Effector CD8-positive, alpha-beta T cell (primary cell): Measurements from ENCODE around the gene ROCK2.

ENCODE experiments used
- DNase-seq: peaks from one replicate; lab custom pipeline; 2025; lab: John Stamatoyannopoulos, UW

Gene ROCK2

DNA sequence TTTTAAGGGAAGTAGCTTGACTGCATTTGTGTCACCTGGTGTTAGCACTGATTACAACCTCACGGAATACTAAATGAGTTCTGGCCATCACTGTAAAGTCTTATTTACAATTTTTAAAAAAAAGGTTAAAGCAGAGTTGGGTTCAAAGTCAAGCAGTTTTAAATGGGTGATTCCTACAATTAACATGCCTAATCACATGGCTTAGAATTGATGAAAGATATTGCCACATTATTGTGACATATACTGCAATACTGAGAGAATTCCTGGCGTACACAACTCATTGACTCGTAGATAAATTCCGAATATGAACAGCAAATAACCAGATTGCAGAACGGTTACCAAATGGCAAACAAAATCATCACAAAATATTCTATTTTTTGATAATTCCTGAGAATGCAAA lies 34.2 kb downstream of the ROCK2 start:
- no peak for DNase-seq

- no peak for DNase-seq
Observed at GRCh38 chr2:11309706-11310105, 34.7 kb downstream of the ROCK2 start.

- no peak for DNase-seq
Observed at GRCh38 chr2:11307764-11308415, 36.5 kb downstream of the ROCK2 start.

- no peak for DNase-seq
Observed at GRCh38 chr2:11305958-11306357, 38.5 kb downstream of the ROCK2 start.

DNA sequence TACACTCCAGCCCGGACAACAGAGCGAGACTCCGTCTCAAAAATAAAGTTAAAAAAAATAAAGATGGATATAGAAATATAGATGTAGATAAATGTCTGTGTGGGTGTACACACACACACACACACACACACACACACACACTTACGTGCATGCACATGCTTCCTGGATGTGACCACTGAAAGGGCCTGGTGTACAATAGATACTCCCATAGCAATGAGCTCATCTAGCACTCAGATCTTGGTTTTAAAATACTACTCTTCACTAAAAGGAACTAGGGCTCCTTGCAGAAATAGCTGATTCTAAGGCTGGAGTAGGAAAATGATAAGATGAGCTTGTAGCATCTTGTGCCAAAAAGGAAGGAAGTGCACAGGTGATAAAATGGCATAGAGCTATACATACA lies 39.1 kb downstream of the ROCK2 start:
- DNase-seq, result no peak

DNA sequence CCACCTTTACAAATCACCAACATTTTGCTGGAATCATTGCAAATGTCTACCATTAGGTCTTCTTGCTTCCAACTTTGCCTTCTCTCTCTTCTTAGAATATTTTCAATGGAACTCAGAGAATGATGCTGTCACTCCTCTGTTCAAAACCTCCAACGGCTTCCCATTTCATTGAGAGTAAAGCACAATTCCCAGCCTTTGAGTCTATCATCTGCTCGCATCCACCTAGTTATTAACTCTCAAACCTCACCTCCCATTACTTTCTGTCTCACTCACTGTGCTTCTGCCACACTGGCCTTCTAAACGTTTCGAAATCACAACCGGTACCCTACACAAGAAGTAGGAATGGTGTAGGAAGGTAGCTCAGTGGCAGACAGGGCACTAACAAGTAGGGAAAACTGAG lies 40.0 kb downstream of the ROCK2 start:
- no peak for DNase-seq

GRCh38 chr2:11303290-11304013 lies 41.0 kb downstream of the ROCK2 start:
- no peak for DNase-seq

GRCh38 chr2:11299439-11299838 lies 45.0 kb downstream of the ROCK2 start:
- no peak for DNase-seq

- no peak for DNase-seq
Observed at GRCh38 chr2:11298592-11298991, 45.8 kb downstream of the ROCK2 start.

DNA sequence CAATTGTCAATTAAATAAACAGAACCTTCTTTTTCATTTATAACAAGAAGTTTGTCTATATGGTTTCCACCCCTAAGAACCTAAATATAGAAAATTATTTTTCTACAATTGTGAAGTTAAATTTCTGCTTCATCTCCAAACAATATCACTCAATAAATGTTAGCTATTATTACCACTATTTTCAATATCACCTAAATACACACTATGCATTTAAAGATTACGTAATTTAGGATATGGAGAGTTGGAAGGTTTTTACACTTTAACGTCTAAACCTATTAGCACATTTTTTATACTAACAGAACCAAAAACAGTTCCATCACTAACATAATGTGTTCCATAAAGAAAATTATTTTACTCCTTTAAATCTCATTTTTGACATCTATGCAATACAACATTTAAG lies 48.0 kb downstream of the ROCK2 start:
- DNase-seq, result no peak

- DNase-seq, result no peak
Observed at GRCh38 chr2:11292464-11293255, 51.8 kb downstream of the ROCK2 start.

- DNase-seq, result no peak
Observed at GRCh38 chr2:11290713-11291112, 53.7 kb downstream of the ROCK2 start.

DNA sequence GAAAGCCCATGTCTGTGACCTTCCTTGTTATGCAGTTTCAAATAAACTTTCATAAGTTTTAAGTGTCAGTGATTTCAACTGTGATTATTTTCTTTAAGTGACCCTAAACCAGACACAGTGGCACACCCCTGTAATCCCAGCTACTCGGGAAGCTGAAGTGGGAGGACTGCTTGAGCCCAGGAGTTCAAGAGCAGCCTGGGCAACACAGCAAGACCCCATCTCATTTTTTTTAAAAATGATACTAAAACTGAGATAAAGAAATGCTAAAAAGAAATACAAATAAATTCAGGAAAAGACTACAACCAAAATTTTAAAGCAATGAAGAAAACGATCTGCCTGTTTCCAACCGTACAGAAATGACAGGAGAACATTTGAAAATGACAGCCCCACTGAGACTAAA lies 54.2 kb downstream of the ROCK2 start:
- DNase-seq, result no peak

DNA sequence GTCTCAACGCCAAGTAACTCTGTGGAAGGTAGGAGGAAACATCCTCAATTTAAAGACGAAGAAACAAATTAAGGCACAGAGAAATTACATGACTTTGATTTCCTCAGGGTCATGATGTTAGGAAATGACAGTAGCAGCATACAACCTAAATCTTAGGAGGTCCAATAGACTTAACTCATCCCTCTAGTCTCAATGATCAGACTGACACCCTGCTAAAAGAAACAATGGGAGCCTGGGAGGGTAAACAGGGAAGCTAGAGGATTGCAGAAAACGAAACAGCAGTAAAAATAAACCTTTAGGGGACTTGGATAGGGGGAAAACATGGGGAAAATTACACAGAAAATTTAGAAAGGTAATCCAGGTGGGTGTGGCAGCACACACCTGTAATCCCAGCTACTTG lies 56.0 kb downstream of the ROCK2 start:
- no peak for DNase-seq

GRCh38 chr2:11286749-11287148 lies 57.7 kb downstream of the ROCK2 start:
- DNase-seq, result no peak

GRCh38 chr2:11286323-11286722 lies 58.1 kb downstream of the ROCK2 start:
- no peak for DNase-seq

GRCh38 chr2:11285499-11285898 lies 58.9 kb downstream of the ROCK2 start:
- DNase-seq, result no peak

DNA sequence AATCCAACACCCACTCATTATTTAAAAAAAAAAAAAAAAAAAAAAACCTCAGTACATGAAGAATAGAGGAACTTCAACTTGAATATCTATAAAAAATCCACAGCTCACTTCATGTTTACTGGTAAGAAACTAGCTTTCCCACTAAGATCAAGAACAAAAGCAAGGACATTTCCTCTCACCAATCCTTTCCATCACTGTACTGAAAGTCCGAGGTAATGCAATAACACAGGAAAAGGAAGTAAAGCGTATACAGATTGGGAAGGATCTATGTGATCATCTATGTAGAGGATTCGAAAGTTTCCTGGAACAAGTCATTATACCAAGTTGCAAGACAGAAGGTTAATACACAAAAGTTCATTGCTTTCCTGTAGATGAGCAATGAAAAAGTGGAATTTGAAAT lies 63.2 kb downstream of the ROCK2 start:
- no peak for DNase-seq

- no peak for DNase-seq
Observed at GRCh38 chr2:11280713-11281112, 63.7 kb downstream of the ROCK2 start.

DNA sequence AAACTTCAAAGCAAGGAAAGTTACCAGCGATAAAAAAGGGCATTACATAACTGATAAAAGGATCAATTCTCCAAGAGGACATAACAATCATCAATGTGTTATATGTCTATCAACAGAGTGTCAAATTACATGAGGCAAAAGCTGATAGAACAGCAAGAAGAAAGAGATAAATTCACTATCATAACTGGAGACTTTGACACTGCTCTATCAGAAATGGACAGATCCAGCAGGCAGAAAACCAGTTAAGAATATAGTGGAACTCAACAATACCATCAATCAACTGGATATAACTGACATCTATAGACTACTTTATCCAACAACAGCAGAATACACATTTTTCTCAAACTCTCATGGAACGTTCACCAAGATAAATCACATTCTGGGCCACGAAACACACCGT lies 65.0 kb downstream of the ROCK2 start:
- DNase-seq, result no peak

- no peak for DNase-seq
Observed at GRCh38 chr2:11278219-11278618, 66.2 kb downstream of the ROCK2 start.

- no peak for DNase-seq
Observed at GRCh38 chr2:11275910-11276309, 68.5 kb downstream of the ROCK2 start.

- DNase-seq, result no peak
Observed at GRCh38 chr2:11270891-11271290, 73.5 kb downstream of the ROCK2 start.
